ENCODE results near the gene AHRR.

DNA sequence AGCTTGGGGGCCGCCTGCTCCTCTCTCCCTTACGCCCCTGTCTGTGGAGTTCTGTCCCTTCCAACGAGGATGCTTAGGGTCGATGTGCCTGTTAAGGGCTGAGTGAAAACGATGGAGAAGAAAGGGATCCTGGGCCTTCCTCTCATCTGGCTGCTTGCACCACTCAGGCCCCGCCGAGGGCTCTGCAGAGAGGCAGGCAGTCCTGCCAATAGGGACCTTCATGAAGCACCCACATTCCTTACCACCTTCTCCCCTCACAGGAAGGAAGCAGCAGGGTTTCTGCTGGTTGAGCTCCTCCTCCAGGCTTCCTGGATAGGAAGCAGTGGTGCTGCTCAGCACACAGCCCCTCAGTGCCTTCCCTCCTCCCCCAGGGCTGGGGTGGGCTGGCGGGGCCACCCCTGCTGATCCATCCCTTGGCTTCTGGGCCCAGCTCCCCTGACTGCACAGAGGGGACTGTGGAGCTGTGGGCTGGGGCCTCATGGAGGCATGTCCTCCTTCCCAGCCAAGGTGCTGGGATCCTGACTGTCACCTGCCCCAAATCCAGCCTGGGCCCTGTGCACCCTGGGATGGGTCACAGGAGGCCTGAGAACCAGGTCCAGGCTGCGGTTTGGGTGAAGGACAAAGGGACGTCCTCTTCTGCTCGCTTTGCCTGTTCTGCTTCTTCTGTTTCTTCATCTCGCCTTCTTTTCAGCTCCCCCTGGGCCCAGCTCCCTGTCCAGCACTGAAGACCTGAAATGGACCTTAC is 50.5 kb downstream of the AHRR start:
- TF ChIP-seq POLR2A (IDR thresholded peaks at IDR 0.05; ENCODE audit: low read depth, low read length) (no peak), CTCF (conservative IDR thresholded peaks at IDR 0.05; ENCODE audit: low read depth, low read length) (no peak), MXI1 (IDR thresholded peaks at IDR 0.05; ENCODE audit: borderline replicate concordance, low read depth, low read length) (no peak), BHLHE40 (IDR thresholded peaks at IDR 0.05; ENCODE audit: low read depth, low read length) (no peak), RAD21 (IDR thresholded peaks at IDR 0.05; ENCODE audit: low read length) (no peak), SMC3 (IDR thresholded peaks at IDR 0.05; ENCODE audit: low read depth, low read length) (no peak)
